Vagina (tissue), 2 donors: ENCODE measurements around the gene PPP6R2.

ENCODE experiments used
- CTCF ChIP-seq, 3 experiments: fragments of 450-650 bp in 2 of 3; fragments of 200-600 bp in 1 of 3; sonication (generic) in 1 of 3; IDR thresholded peaks; one replicate each; pipeline ENCODE4 v1.5.1; 2017 to 2019; ENCODE audit warnings: antibody characterized with exemption in 3 of 3, mild to moderate bottlenecking in 2 of 3, moderate library complexity in 2 of 3
- POLR2A ChIP-seq, 2 donors: fragments of 450-650 bp; IDR thresholded peaks; one replicate each; pipeline ENCODE4 v1.6.1; 2017; ENCODE audit warnings: antibody characterized with exemption in 2 of 2, mild to moderate bottlenecking in 2 of 2, moderate library complexity in 2 of 2

- TF ChIP-seq CTCF (IDR thresholded peaks at IDR 0.05): no peak
- no peak for TF ChIP-seq POLR2A (IDR thresholded peaks at IDR 0.05)
Measured at GRCh38 chr22:50356186-50356585, 13.1 kb downstream of the PPP6R2 start.
